ENCODE measurements around the gene SUCLG1. TPM values are rescaled to one million over a fixed set of nuclear protein-coding genes. Genes with fewer than 3 reads are reported as not detected.
"Not testable (repeated sequence)": the region's sequence is repeated elsewhere in the genome, so short reads cannot be mapped to it uniquely, and the experiment has no call there.

SUCLG1 gene
- polyA plus RNA-seq, 3 donors: 203 to 212 (median 208) TPM

DNA sequence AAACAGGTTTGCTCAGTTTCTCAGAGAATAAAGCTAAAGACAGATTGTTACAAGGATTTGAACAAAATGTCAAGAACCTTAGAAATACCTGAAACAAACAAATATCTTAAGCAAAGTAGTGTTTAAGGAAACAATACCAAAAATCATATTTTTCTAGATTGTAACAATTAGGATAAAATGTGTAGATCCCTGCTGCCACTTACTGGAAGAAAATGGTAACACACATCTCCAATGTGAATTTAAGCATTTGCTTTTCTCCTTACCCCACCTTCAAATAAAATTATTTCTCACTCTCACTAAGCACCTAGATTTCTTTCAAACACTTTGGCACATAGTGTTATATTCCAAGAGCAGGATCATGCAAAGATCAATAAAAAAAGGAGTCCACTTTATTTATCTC is 34.9 kb downstream of the SUCLG1 start:
- DNase-seq (ENCODE audit: low read depth in 3 of 3, low spot score in 2 of 3): no peak

DNA sequence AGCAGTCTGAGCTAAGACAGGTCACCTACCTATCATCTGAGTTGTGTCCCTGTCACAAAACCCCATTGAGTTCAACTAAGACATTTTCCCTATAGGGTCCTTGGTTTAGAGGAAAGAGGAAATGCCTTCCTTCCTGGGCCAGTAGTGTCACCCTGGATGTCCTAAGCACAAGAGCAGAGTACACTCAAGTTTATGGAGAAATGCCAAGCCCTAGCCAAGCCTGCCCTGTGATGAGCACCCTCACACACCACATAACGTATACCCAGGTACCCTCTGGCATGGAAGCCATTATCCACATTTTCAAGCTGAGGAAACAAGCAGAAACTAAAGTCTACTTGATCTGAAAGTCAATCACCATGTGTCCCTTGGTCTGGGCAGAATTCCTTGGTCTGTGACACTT is 37.3 kb downstream of the SUCLG1 start:
- DNase-seq (ENCODE audit: low read depth in 3 of 3, low spot score in 2 of 3): no peak

GRCh38 chr2:84421197-84421596 is 37.9 kb downstream of the SUCLG1 start:
- no peak for DNase-seq (ENCODE audit: low read depth in 3 of 3, low spot score in 2 of 3)

- no peak for DNase-seq (ENCODE audit: low read depth in 3 of 3, low spot score in 2 of 3)
These were observed 41.5 kb downstream of the SUCLG1 start for GRCh38 chr2:84417453-84418145.

DNA sequence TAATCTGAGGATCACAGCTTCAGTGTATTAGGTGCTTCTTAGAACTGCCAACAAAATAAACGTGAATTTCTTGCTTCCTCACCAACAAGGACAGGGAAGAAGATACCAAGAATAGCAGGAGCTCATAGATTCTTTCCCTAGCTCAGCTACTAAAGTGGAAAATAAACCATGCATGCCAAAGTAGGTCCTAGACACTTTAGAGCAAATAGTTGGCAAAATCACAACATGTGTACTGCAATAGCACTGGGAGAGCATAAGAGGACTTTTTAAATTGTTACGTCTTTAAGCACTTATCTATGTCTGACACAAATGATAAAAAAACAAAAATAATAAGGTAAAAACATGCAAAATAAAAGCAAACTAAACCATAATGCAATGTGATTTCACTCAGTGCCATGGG is 49.5 kb downstream of the SUCLG1 start:
- no peak for DNase-seq (ENCODE audit: low read depth in 3 of 3, low spot score in 2 of 3)

DNA sequence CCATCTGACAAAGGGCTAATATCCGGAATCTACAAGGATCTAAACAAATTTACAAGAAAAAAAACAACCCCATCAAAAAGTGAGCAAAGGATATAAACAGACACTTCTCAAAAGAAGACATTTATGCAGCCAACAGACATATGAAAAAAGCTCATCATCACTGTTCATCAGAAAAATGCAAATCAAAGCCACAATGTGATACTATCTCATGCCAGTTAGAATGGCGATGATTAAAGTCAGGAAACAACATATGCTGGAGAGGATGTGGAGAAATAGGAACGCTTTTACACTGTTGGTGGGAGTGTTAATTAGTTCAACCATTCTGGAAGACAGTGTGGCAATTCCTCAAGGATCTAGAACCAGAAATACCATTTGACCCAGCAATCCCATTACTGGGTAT is 57.0 kb downstream of the SUCLG1 start:
- DNase-seq (ENCODE audit: low read depth in 3 of 3, low spot score in 2 of 3): not testable (repeated sequence)

DNA sequence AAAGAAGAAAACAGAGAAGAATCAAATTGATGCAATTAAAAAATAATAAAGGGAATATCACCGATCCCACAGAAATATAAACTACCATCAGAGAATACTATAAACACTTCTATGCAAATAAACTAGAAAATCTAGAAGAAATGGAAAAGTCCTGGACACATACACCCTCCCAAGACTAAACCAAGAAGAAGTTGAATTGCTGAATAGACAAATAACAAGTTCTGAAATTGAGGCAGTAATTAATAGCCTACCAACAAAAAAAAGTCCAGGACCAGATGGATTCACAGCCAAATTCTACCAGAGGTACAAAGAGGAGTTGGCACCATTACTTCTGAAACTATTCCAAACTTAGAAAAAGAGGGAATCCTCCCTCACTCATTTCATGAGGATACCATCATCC is 59.2 kb downstream of the SUCLG1 start:
- not testable (repeated sequence) for DNase-seq (ENCODE audit: low read depth in 3 of 3, low spot score in 2 of 3)

GRCh38 chr2:84395820-84396219 is 63.3 kb downstream of the SUCLG1 start:
- no peak for DNase-seq (ENCODE audit: low read depth in 3 of 3, low spot score in 2 of 3)

GRCh38 chr2:84394628-84395027 is 64.5 kb downstream of the SUCLG1 start:
- no peak for DNase-seq (ENCODE audit: low read depth in 3 of 3, low spot score in 2 of 3)

- no peak for DNase-seq (ENCODE audit: low read depth in 3 of 3, low spot score in 2 of 3)
These were observed 65.3 kb downstream of the SUCLG1 start for GRCh38 chr2:84393829-84394228.

DNA sequence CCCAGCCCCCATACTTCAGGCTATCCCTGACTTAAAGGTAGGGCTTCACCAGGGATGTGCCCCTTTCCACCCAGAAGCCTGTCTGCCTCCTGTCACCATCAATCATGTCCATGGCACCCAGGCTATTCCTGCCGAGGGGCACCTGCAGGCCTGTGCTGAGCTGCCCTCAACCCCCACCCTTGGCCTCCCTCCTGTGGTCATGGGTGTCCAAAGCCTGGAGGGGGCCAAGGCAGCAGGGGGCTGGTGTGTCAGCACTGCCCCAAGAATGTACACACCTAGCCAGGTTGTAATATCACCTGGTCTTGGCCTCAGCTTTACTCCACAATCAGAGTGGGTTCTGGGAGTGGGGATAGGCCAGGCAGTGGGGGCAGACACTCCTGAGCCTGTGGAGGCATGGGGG is 69.3 kb downstream of the SUCLG1 start:
- no peak for DNase-seq (ENCODE audit: low read depth in 3 of 3, low spot score in 2 of 3)

GRCh38 chr2:84388921-84389490 is 70.1 kb downstream of the SUCLG1 start:
- no peak for DNase-seq (ENCODE audit: low read depth in 3 of 3, low spot score in 2 of 3)

- DNase-seq (ENCODE audit: low read depth in 3 of 3, low spot score in 2 of 3): no peak
These were observed 70.9 kb downstream of the SUCLG1 start for GRCh38 chr2:84388133-84388532.

DNA sequence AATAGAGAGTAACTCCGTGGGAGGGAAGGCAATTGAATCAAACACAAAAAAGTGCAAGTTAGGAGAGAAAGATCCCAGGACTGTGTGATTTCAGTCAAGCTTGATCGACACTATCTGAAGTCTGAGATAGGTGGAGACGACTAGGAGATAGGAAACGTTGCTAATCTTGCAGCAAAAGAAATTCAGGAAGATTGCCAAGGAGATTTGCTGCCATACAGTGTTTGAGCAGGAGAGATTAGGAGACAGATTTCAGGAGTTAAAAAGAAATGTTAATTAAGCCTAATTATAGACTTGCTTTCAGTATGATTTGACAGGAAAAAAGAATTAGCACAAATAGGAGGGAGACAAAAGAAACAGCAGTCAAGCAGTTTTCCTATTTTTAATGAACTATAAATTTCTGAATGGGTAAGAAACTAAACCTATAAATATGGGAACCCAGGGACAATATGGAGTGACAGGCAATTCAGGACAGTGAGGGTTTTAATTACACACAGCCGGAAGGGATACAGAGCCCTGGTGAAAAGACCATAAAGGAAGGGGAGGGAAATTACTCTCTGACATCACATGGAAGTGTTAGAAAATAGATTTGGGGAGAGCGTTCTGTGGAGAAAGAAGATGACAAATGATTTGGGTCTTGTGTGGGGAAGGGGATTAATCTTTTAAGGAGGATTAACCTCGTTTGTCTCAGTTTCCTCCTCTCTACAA is 72.6 kb downstream of the SUCLG1 start:
- no peak for DNase-seq (ENCODE audit: low read depth in 3 of 3, low spot score in 2 of 3)

- DNase-seq (ENCODE audit: low read depth in 3 of 3, low spot score in 2 of 3): no peak
These were observed 75.8 kb downstream of the SUCLG1 start for GRCh38 chr2:84383271-84383670.

DNA sequence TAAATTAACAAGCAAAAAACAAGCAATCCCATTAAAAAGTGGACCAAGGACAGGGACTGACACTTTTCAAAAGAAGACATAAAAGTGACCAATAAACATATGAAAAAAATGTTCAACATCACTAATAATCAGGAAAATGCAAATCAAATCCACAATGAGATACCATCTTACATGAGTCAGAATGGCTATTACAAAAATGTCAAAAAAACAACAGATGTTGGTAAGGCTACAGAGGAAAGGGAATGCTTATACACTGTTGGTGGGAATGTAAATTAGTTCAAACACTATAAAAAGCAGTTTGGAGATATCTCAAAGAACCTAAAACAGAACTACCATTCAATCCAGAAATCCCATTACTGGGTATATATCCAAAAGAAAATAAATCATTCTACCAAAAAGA is 78.2 kb downstream of the SUCLG1 start:
- no peak for DNase-seq (ENCODE audit: low read depth in 3 of 3, low spot score in 2 of 3)

GRCh38 chr2:84378960-84379359 is 80.1 kb downstream of the SUCLG1 start:
- DNase-seq (ENCODE audit: low read depth in 3 of 3, low spot score in 2 of 3): no peak

DNA sequence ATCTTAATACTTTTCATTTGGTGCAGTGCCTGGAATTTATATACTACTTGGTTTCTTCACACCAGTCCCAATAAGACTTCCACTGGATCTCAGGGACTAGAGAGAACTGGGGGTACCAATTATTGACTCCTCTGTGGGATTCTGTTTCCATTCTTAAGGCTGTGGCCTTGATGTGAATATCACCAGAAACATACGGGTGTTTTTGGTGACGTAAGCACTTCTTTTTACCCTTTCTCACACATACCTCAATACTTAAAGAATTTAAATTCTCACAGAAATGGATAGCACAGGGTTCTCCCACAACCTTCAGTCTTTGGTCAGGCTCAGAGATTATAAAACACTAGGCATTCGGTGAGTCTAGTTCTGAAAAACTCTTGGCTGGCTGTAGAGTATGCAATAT is 84.1 kb downstream of the SUCLG1 start:
- no peak for DNase-seq (ENCODE audit: low read depth in 3 of 3, low spot score in 2 of 3)

DNA sequence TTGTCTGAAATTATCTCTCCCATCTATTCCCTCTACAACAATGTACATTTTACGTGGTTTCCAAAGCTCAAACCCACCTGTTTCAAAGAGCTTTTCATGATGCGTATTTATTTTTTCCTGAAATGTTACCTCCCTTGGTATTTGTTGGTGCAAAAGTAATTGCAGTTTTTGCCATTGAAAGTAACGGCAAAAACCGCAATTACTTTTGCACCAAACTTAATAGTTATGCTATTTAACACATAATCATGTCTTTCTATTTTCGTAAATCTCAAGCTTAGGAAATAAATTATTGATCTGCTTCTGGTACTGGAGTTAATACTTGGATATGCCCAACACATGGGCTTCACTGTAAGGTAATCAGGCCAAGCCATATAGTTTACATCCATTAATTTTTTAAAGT is 85.2 kb downstream of the SUCLG1 start:
- DNase-seq (ENCODE audit: low read depth in 3 of 3, low spot score in 2 of 3): no peak
